GM10266 (cell line): ENCODE results near the gene TCF25.
"Not testable (repeated sequence)": the region's sequence is repeated elsewhere in the genome, so short reads cannot be mapped to it uniquely, and the experiment has no call there.

Experiments
- DNase-seq: peaks from one replicate; pipeline ENCODE4 v3.0.0; 2012; ENCODE audit errors: extremely low spot score
- CTCF ChIP-seq: IDR thresholded peaks from 2 replicates; pipeline ENCODE4 v1.5.1; 2012; ENCODE audit warnings: mild to moderate bottlenecking, low read depth; ENCODE audit not compliant: control insufficient read depth, insufficient read depth; ENCODE audit errors: missing control alignments

Gene TCF25

GRCh38 chr16:89931964-89932363 lies 58.6 kb downstream of the TCF25 start:
- no peak for TF ChIP-seq CTCF
- DNase-seq, result no peak

- not testable (repeated sequence) for DNase-seq
Observed at GRCh38 chr16:89934019-89934418, 60.6 kb downstream of the TCF25 start.

- DNase-seq, result no peak
- no peak for TF ChIP-seq CTCF
Observed at GRCh38 chr16:89934611-89935553, 61.5 kb downstream of the TCF25 start.

- DNase-seq, result not testable (repeated sequence)
Observed at GRCh38 chr16:89935620-89936019, 62.2 kb downstream of the TCF25 start.

GRCh38 chr16:89936034-89936433 lies 62.6 kb downstream of the TCF25 start:
- no peak for DNase-seq
- TF ChIP-seq CTCF, result no peak

- DNase-seq, result no peak
- no peak for TF ChIP-seq CTCF
Observed at GRCh38 chr16:89936508-89936907, 63.1 kb downstream of the TCF25 start.

- TF ChIP-seq CTCF, result no peak
- DNase-seq, result no peak
Observed at GRCh38 chr16:89936981-89937380, 63.6 kb downstream of the TCF25 start.

- no peak for DNase-seq
- no peak for TF ChIP-seq CTCF
Observed at GRCh38 chr16:89938175-89938885, 64.9 kb downstream of the TCF25 start.
